Neutrophil (primary cell): ENCODE measurements around the gene SMYD3.

ENCODE experiments used
- H3K27ac ChIP-seq: fragments of 200-600 bp; sonication (generic); 2 replicates; pipeline ENCODE4 v1.5.1; 2016; ENCODE audit warnings: mild to moderate bottlenecking, moderate library complexity
- H3K27me3 ChIP-seq: fragments of 200-600 bp; sonication (generic); 2 replicates; pipeline ENCODE4 v1.6.0; 2016; ENCODE audit warnings: mild to moderate bottlenecking
- H3K36me3 ChIP-seq: fragments of 200-600 bp; sonication (generic); 2 replicates; pipeline ENCODE4 v1.5.1; 2017
- H3K4me1 ChIP-seq, 2 experiments: fragments of 200-600 bp in 1 of 2; sonication (generic) in 1 of 2; 1 replicate in 1 of 2; 2 replicates in 1 of 2; pipeline versions ENCODE4 v1.5.1 to v1.6.1; 2013 to 2016; ENCODE audit warnings: low read depth in 1 of 2, low read length in 1 of 2, mild to moderate bottlenecking in 1 of 2, moderate library complexity in 1 of 2; ENCODE audit not compliant: control insufficient read depth in 1 of 2, insufficient read depth in 1 of 2
- H3K4me3 ChIP-seq, 2 experiments: fragments of 200-600 bp in 1 of 2; sonication (generic) in 1 of 2; 1 replicate in 1 of 2; 2 replicates in 1 of 2; pipeline ENCODE4 v1.5.1; 2013 to 2016; ENCODE audit warnings: low read depth in 1 of 2, low read length in 1 of 2, mild to moderate bottlenecking in 1 of 2, moderate library complexity in 1 of 2
- H3K9me3 ChIP-seq: fragments of 200-600 bp; sonication (generic); 2 replicates; pipeline ENCODE4 v1.5.1; 2016
- CTCF ChIP-seq: fragments of 200-600 bp; sonication (generic); IDR thresholded peaks from 2 replicates; pipeline ENCODE4 v1.5.1; 2016; ENCODE audit warnings: antibody characterized with exemption

Gene SMYD3

GRCh38 chr1:245814651-245815050 lies 692.4 kb downstream of the SMYD3 start:
- no peaks in the 10 kb centered on the region for H3K4me1 ChIP-seq
- H3K27ac ChIP-seq, result no peak overlapping the region
- no peaks in the 10 kb centered on the region for H3K27me3 ChIP-seq
- H3K9me3 ChIP-seq, result no peaks in the 10 kb centered on the region
- no peak for TF ChIP-seq CTCF
- no peaks in the 10 kb centered on the region for H3K36me3 ChIP-seq
- H3K4me3 ChIP-seq, result no peak overlapping the region

- Histone ChIP-seq H3K4me1 (no peaks in the 10 kb centered on the region), H3K9me3 (no peaks in the 10 kb centered on the region), H3K4me3 (no peak overlapping the region), H3K27ac (no peak overlapping the region), H3K36me3 (no peaks in the 10 kb centered on the region), H3K27me3 (no peaks in the 10 kb centered on the region)
- TF ChIP-seq CTCF, result no peak
Measured at GRCh38 chr1:245812278-245812677, 694.8 kb downstream of the SMYD3 start.

GRCh38 chr1:245810789-245811337 lies 696.2 kb downstream of the SMYD3 start:
- Histone ChIP-seq H3K4me3 (no peak overlapping the region), H3K4me1 (no peaks in the 10 kb centered on the region), H3K27me3 (no peaks in the 10 kb centered on the region), H3K27ac (no peak overlapping the region), H3K36me3 (no peaks in the 10 kb centered on the region), H3K9me3 (no peaks in the 10 kb centered on the region)
- TF ChIP-seq CTCF, result no peak

- TF ChIP-seq CTCF, result no peak
- Histone ChIP-seq H3K4me3 (no peak overlapping the region), H3K27ac (no peak overlapping the region)
Measured at GRCh38 chr1:245810181-245810769, 696.8 kb downstream of the SMYD3 start.

GRCh38 chr1:245809361-245809760 lies 697.7 kb downstream of the SMYD3 start:
- Histone ChIP-seq H3K4me3 (no peak overlapping the region), H3K9me3 (no peaks in the 10 kb centered on the region), H3K36me3 (no peaks in the 10 kb centered on the region), H3K27me3 (no peaks in the 10 kb centered on the region), H3K27ac (no peak overlapping the region), H3K4me1 (no peaks in the 10 kb centered on the region)
- no peak for TF ChIP-seq CTCF

More at GRCh38 chr1:245810181-245810769, 696.8 kb downstream of the SMYD3 start:
- H3K36me3 ChIP-seq, result no peaks in the 10 kb centered on the region
- no peaks in the 10 kb centered on the region for H3K27me3 ChIP-seq
- H3K9me3 ChIP-seq, result no peaks in the 10 kb centered on the region
- no peaks in the 10 kb centered on the region for H3K4me1 ChIP-seq
